HepG2 (cell line): ENCODE data around the gene CATSPERD. TPM values are rescaled to one million over a fixed set of nuclear protein-coding genes. Genes with fewer than 3 reads are reported as not detected.

Experiments used
- ATAC-seq: fragments of 200-7000 bp; cut with Tn5 transposase; 3 replicates; pipeline ENCODE4 v1.9.1; 2020; ENCODE audit warnings: mild to moderate bottlenecking, moderate library complexity
- BruUV-seq: library from RNA; stranded (reverse); fragments of 400-500 nt; replicated peaks from 2 replicates; lab custom pipeline; 2021; lab: Mats Ljungman, UMichigan
- CTCF ChIA-PET: fragments of 300-600 bp; formaldehyde crosslinking; extraction: SDS; loops from one replicate; lab custom pipeline; 2021; ENCODE audit warnings: low total read pairs, inconsistent platforms, low intra/inter-chr PET ratio; lab: Yijun Ruan, JAX
- POLR2A ChIA-PET: fragments of 350-600 bp; sonication (Branson Sonifier 250); formaldehyde crosslinking; loops from one replicate; lab custom pipeline; 2020; ENCODE audit warnings: antibody characterized with exemption, inconsistent platforms; lab: Yijun Ruan, JAX
- DNase-seq: peaks from one replicate; pipeline ENCODE4 v3.0.0-alpha.2; 2015; ENCODE audit warnings: low spot score
- FAIRE-seq: peaks from 3 replicates; lab custom pipeline; 2011; peaks lifted over from hg19 to GRCh38; lab: Jason Lieb, UNC
- H2AFZ ChIP-seq: one replicate; pipeline ENCODE4 v1.6.1; 2011; ENCODE audit warnings: low read length, inconsistent platforms
- H3K27ac ChIP-seq: fragments of 300-600 bp; 3 replicates; pipeline ENCODE4 v1.8.0; 2011; ENCODE audit warnings: mixed run types, mild to moderate bottlenecking, mixed read lengths, low read length, inconsistent platforms; ENCODE audit not compliant: insufficient read depth; ENCODE audit errors: extremely low read length
- H3K27me3 ChIP-seq, 2 experiments: fragments of 200-600 bp in 1 of 2; 2 replicates in 1 of 2; 3 replicates in 1 of 2; pipeline versions ENCODE4 v1.6.0 to v1.8.0; 2011; ENCODE audit warnings: low read length in 2 of 2, mild to moderate bottlenecking in 2 of 2, moderate library complexity in 2 of 2, inconsistent platforms in 1 of 2; ENCODE audit not compliant: insufficient read depth in 2 of 2, control insufficient read depth in 1 of 2
- H3K36me3 ChIP-seq, 2 experiments: fragments of 200-600 bp in 1 of 2; replicated peaks in 1 of 2; 2 replicates in 1 of 2; 3 replicates in 1 of 2; pipeline versions ENCODE4 v1.5.1 to v1.8.0; 2011; ENCODE audit warnings: low read length in 2 of 2, inconsistent platforms in 1 of 2; ENCODE audit not compliant: insufficient read depth in 2 of 2, control insufficient read depth in 1 of 2
- H3K4me1 ChIP-seq: 2 replicates; pipeline ENCODE4 v1.5.1; 2012; ENCODE audit warnings: low read length, inconsistent platforms; ENCODE audit not compliant: insufficient read depth
- H3K4me2 ChIP-seq: 2 replicates; pipeline ENCODE4 v1.6.0; 2011; ENCODE audit warnings: low read depth, low read length, inconsistent platforms
- H3K4me3 ChIP-seq, 3 experiments: fragments of 200-600 bp in 1 of 3; sonication (generic), shearing (Covaris generic) in 1 of 3; replicated peaks in 1 of 3; 2 replicates each; pipeline ENCODE4 v1.5.1; 2011 to 2016; ENCODE audit warnings: low read length in 3 of 3, inconsistent platforms in 2 of 3, low read depth in 2 of 3, mild to moderate bottlenecking in 2 of 3, control low read depth in 1 of 3, mixed read lengths in 1 of 3; ENCODE audit not compliant: insufficient read depth in 1 of 3
- H3K79me2 ChIP-seq: one replicate; pipeline ENCODE4 v1.6.1; 2011; ENCODE audit warnings: low read length, inconsistent platforms; ENCODE audit not compliant: insufficient read depth
- H3K9ac ChIP-seq: 2 replicates; pipeline ENCODE4 v1.6.0; 2011; ENCODE audit warnings: mild to moderate bottlenecking, low read depth, low read length, inconsistent platforms; ENCODE audit not compliant: insufficient read depth
- H3K9me3 ChIP-seq: 2 replicates; pipeline ENCODE4 v1.5.1; 2012; ENCODE audit warnings: mild to moderate bottlenecking, low read length
- H4K20me1 ChIP-seq: 2 replicates; pipeline ENCODE4 v1.6.0; 2011; ENCODE audit warnings: inconsistent platforms, mild to moderate bottlenecking, low read length, moderate library complexity; ENCODE audit not compliant: insufficient read depth
- CCDC6 ChIP-seq: sonication (generic); formaldehyde crosslinking; IDR thresholded peaks from 2 replicates; pipeline ENCODE4 v1.8.1; 2022; ENCODE audit warnings: mild to moderate bottlenecking, missing genetic modification reagents, moderate library complexity
- CEBPB ChIP-seq: IDR thresholded peaks from 2 replicates; pipeline ENCODE4 v1.6.1; 2011; ENCODE audit warnings: low read depth, low read length, improper control_type of control experiment, borderline replicate concordance
- CEBPG ChIP-seq: IDR thresholded peaks from 2 replicates; pipeline ENCODE4 v1.6.1; 2016
- DRAP1 ChIP-seq: IDR thresholded peaks from 2 replicates; pipeline ENCODE4 v1.6.1; 2016; ENCODE audit warnings: missing genetic modification reagents, missing compliant biosample characterization
- FOXA3 ChIP-seq: IDR thresholded peaks from 2 replicates; pipeline ENCODE4 v1.6.1; 2016; ENCODE audit warnings: missing genetic modification reagents, missing compliant biosample characterization
- GABPA ChIP-seq, 2 experiments: IDR thresholded peaks; 2 replicates each; pipeline ENCODE4 v1.6.1; 2011 to 2016; ENCODE audit warnings: low read depth in 2 of 2, low read length in 1 of 2, missing biosample characterization in 1 of 2, missing genetic modification characterization in 1 of 2
- POLR2A ChIP-seq, 2 experiments: IDR thresholded peaks; 2 replicates each; pipeline ENCODE4 v1.6.1; 2011; ENCODE audit warnings: low read depth in 2 of 2, low read length in 2 of 2, mild to moderate bottlenecking in 1 of 2, moderate library complexity in 1 of 2; ENCODE audit not compliant: insufficient read depth in 1 of 2
- RFXAP ChIP-seq: sonication (generic); formaldehyde crosslinking; IDR thresholded peaks from 2 replicates; pipeline ENCODE4 v1.4.0; 2020; ENCODE audit warnings: missing genetic modification reagents, borderline replicate concordance
- SIN3A ChIP-seq: IDR thresholded peaks from 2 replicates; pipeline ENCODE4 v1.6.1; 2011; ENCODE audit warnings: low read depth, mild to moderate bottlenecking, control low read depth, low read length, borderline replicate concordance
- ZBTB10 ChIP-seq: sonication (generic); formaldehyde crosslinking; IDR thresholded peaks from 2 replicates; pipeline ENCODE4 v1.4.0; 2020; ENCODE audit warnings: missing genetic modification reagents, borderline replicate concordance
- ZBTB38 ChIP-seq: sonication (generic); formaldehyde crosslinking; IDR thresholded peaks from 2 replicates; pipeline ENCODE4 v1.5.1; 2020; ENCODE audit warnings: mild to moderate bottlenecking, missing genetic modification reagents
- ZC3H4 ChIP-seq: sonication (generic); formaldehyde crosslinking; IDR thresholded peaks from 2 replicates; pipeline ENCODE4 v1.4.0; 2020; ENCODE audit warnings: missing genetic modification reagents, borderline replicate concordance
- ZFP36L1 ChIP-seq: sonication (generic); formaldehyde crosslinking; IDR thresholded peaks from 2 replicates; pipeline ENCODE4 v1.8.0; 2022; ENCODE audit warnings: mild to moderate bottlenecking, missing genetic modification reagents, moderate library complexity
- ZNF136 ChIP-seq: sonication (generic); formaldehyde crosslinking; IDR thresholded peaks from 2 replicates; pipeline ENCODE4 v1.8.1; 2022; ENCODE audit warnings: low read depth, mild to moderate bottlenecking, moderate library complexity, missing genetic modification reagents
- ZNF160 ChIP-seq: sonication (generic); formaldehyde crosslinking; IDR thresholded peaks from 2 replicates; pipeline ENCODE4 v1.8.0; 2022; ENCODE audit warnings: mild to moderate bottlenecking, inconsistent platforms, missing genetic modification reagents
- ZNF430 ChIP-seq: sonication (generic); formaldehyde crosslinking; IDR thresholded peaks from 2 replicates; pipeline ENCODE4 v1.9.0; 2021; ENCODE audit warnings: mild to moderate bottlenecking, missing genetic modification reagents
- ZNF468 ChIP-seq: sonication (generic); formaldehyde crosslinking; IDR thresholded peaks from 2 replicates; pipeline ENCODE4 v1.8.0; 2022; ENCODE audit warnings: mild to moderate bottlenecking, moderate library complexity, missing genetic modification reagents
- ZNF616 ChIP-seq: sonication (generic); formaldehyde crosslinking; IDR thresholded peaks from 2 replicates; pipeline ENCODE4 v1.5.0; 2020; ENCODE audit warnings: low read depth, mild to moderate bottlenecking, missing genetic modification reagents
- ZNF674 ChIP-seq: sonication (generic); formaldehyde crosslinking; IDR thresholded peaks from 2 replicates; pipeline ENCODE4 v1.5.0; 2020; ENCODE audit warnings: low read depth, mild to moderate bottlenecking, missing genetic modification reagents
- ZNF709 ChIP-seq: sonication (generic); formaldehyde crosslinking; IDR thresholded peaks from 2 replicates; pipeline ENCODE4 v1.5.0; 2020; ENCODE audit warnings: mild to moderate bottlenecking, missing genetic modification reagents
- ZSCAN9 ChIP-seq: IDR thresholded peaks from 2 replicates; pipeline ENCODE4 v1.6.1; 2016; ENCODE audit warnings: borderline replicate concordance
- WGBS: methylation state at CpG from one replicate; pipeline ENCODE4 v1.1.6; 2017; ENCODE audit warnings: low lambda C conversion rate; 5-methylcytosine and 5-hydroxymethylcytosine counted together
- in situ Hi-C: cut with HindIII; loops from 2 replicates; pipeline ENCODE4 v1.10.0; 2017; ENCODE audit warnings: low pct_unique_long_range_greater_than_20kb; ENCODE audit not compliant: extremely low pct_ligation_motif_present
- intact Hi-C: fragments of 100-400 bp; cut with micrococcal nuclease; formaldehyde crosslinking; loops from one replicate; pipeline ENCODE4 v1.10.0; 2022; ENCODE audit not compliant: unreplicated experiment
- polyA plus RNA-seq, 8 experiments: library from polyadenylated mRNA; depleted of rRNA in 3 of 8; stranded (reverse) in 7 of 8; unstranded in 1 of 8; fragments of >200 nt; fragmentation: Illumina TruSeq in 4 of 8; extraction: Trizol in 4 of 8; gene quantifications; 2 replicates each; pipeline versions ENCODE4 v1.2.1 to v1.2.3, GENCODE V29; 2011 to 2016; ENCODE audit warnings: low read depth in 4 of 8, missing spikeins in 1 of 8, mixed read lengths in 1 of 8; ENCODE audit not compliant: insufficient read depth in 1 of 8
- total RNA-seq, 5 experiments: library from RNA; depleted of rRNA; stranded (reverse); fragments of >200 nt; fragmentation: Illumina TruSeq; extraction: Trizol; gene quantifications; 2 replicates each; pipeline ENCODE4 v1.2.3, GENCODE V29; 2016; ENCODE audit warnings: low read depth in 1 of 5

CATSPERD gene
- total and polyA plus RNA-seq, 2 of the 13 experiments (the other 11 are each of a cell fraction or from before 2014, with no cell fraction given): 0.04 TPM; not detected in 1

- H3K27ac ChIP-seq: peak overlapping the region; percentile 95
- peaks cover 3 to 23% of the 10 kb centered on the region in 2 experiments; a peak in 3 of 5 replicates for H3K36me3 ChIP-seq
- ChIA-PET CTCF (no interaction called here), POLR2A (interaction anchor here (0.8 to 4.7 kb wide), 19 partner anchors 8 to 928 kb away, joined by 3 to 95 read pairs (median 5); partner anchors contain the start of genes DUS3L, FEM1A, RPL36 and SAFB)
- no peaks in the 10 kb centered on the region; a peak in 1 of 5 replicates for H3K27me3 ChIP-seq
- no peak overlapping the region for H2AFZ ChIP-seq
- WGBS: under 1% methylated on average over 14 of the region's 58 CpGs
- H3K9me3 ChIP-seq: no peaks in the 10 kb centered on the region
- no peak for FAIRE-seq
- H3K4me3 ChIP-seq: peak overlapping the region; percentile 78 to 99 (median 98)
- in situ Hi-C loops (no loop called here), intact Hi-C loops (loop anchor here (2.0 kb wide), 1 partner anchor 71 kb away; the partner anchor contains the start of gene DUS3L)
- peak overlapping the region; percentile 93 for H3K9ac ChIP-seq
- no peak; the same call in 2 of the 3 replicates for ATAC-seq
- BruUV-seq: TSS peak; percentile 98
- peaks cover 47% of the 10 kb centered on the region for H3K79me2 ChIP-seq
- H4K20me1 ChIP-seq: peaks cover 20% of the 10 kb centered on the region
- H3K4me2 ChIP-seq: peak overlapping the region; percentile 92
- DNase-seq: no peak
- peaks cover 31% of the 10 kb centered on the region for H3K4me1 ChIP-seq
- TF ChIP-seq ZC3H4 (CRISPR knock-in tag) (peak; percentile 52; the same call in 1 of the 2 replicates), ZFP36L1 (CRISPR knock-in tag) (0 out of 2 replicates have a peak, but pooled peaks have one; percentile 18), ZNF160 (no peak), ZBTB10 (CRISPR knock-in tag) (no peak), ZNF616 (CRISPR knock-in tag) (peak; percentile 10; the same call in 1 of the 2 replicates), ZBTB38 (CRISPR knock-in tag) (no peak), SIN3A (peak; percentile 51; the same call in 1 of the 2 replicates), ZNF136 (CRISPR knock-in tag) (no peak), ZNF674 (CRISPR knock-in tag) (no peak), ZNF709 (CRISPR knock-in tag) (0 out of 2 replicates have a peak, but pooled peaks have one; percentile 35), POLR2A (IDR thresholded peaks at IDR 0.05; ENCODE audit: insufficient read depth in 1 of 2, low read depth in 2 of 2, low read length in 2 of 2) (0 out of 4 replicates have a peak, but pooled peaks of 1 of the 2 experiments have one; percentile 9), DRAP1 (no peak), RFXAP (CRISPR knock-in tag) (no peak), ZSCAN9 (CRISPR knock-in tag) (peak; percentile 17; the same call in 1 of the 2 replicates), CCDC6 (CRISPR knock-in tag) (0 out of 2 replicates have a peak, but pooled peaks have one; percentile 25), ZNF430 (CRISPR knock-in tag) (0 out of 2 replicates have a peak, but pooled peaks have one; percentile 89), FOXA3 (CRISPR knock-in tag) (no peak), CEBPG (CRISPR knock-in tag) (peak; percentile 56; the same call in 1 of the 2 replicates), CEBPB (peak; percentile 64; the same call in 1 of the 2 replicates), ZNF468 (CRISPR knock-in tag) (0 out of 2 replicates have a peak, but pooled peaks have one; percentile 53), GABPA (IDR thresholded peaks at IDR 0.05; ENCODE audit: low read depth, low read length) (no peak), GABPA (CRISPR knock-in tag; IDR thresholded peaks at IDR 0.05; ENCODE audit: low read depth) (0 out of 2 replicates have a peak, but pooled peaks have one; percentile 22)
These were observed 1.0 kb upstream of the CATSPERD start for GRCh38 chr19:5719274-5719960.
